NCI-H2107 treated with DMSO at 0.1 percent for 48 hours (cell line): ENCODE results near the gene TXNDC11.

ENCODE experiments used
- DNase-seq: peaks from one replicate; lab custom pipeline; 2025; ENCODE audit not compliant: unreplicated experiment; lab: John Stamatoyannopoulos, UW

Gene TXNDC11

DNA sequence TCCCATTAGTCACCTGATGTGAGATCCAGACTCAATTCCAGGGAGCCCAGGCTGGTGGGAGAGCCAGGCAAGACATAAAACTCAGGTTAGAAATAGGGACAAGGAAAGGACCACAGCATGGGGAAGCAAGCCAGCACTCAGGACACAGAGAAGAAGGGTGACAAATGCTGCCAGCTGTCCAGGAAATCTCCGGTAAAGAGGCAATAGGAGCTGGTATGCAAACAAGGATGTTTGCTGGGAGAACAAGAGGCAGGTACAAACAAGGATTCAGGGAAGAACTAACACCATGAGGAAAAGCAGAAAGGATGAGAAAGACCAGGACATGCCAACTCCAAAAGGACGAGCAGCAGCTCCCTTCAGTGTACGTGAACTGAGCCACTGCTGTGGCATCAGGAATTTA lies 10.2 kb upstream of the TXNDC11 start:
- no peak for DNase-seq

DNA sequence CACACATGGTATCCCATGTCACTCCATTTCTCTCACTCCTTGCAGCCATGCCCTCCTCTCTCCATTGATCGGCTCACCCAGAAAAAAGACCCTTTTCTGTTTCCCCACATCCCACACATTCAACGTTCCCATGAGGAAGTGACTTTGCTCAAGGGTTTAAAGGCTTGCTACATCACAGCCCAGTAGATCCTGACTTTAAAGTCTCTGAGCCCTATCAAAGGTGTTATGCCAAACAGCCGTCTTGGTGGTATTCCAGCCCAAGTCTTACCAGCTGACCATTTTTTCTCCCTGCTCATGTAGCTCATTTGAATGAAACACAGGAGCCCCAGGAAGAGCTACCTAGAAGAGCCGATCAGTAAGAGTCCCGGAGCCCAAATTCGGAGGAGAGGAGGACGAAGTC lies 7.4 kb upstream of the TXNDC11 start:
- no peak for DNase-seq

DNA sequence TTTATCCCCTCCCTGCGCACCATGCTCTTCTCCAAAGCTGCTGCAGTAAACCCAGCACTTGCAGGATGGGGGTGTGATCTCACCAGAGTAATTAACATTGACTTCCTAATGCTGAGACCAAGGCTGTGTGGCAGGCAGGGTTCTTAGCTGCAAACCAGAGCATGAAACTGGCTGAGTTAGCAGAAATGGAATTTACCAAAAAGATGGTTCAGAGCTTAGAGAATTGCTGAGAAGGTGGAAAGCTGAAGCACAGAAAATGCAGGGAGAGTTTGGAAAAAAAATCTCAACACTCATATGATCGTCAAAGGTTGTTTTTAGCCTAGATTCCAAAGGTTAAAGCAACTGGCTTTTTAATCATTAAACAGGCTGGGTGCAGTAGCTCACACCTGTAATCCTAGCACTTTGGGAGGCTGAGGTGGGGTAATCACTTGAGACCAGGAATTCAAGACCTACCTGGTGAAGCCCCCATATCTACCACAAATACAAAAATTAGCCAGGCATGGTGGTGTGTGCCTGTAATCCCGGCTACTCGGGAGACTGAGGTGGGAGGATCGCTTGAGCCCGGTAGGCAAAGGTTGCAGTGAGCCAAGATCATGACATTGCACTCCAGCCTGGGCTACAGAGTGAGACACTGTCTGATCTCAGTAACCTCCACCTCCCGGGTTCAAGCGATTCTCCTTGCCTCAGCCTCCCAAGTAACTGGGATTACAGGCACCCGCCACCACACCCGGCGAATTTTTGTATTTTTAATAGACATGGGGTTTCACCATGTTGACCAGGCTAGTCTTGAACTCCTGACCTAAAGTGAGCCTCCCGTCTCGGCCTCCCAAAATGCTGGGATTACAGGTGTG lies 6.0 kb upstream of the TXNDC11 start:
- DNase-seq, result no peak

DNA sequence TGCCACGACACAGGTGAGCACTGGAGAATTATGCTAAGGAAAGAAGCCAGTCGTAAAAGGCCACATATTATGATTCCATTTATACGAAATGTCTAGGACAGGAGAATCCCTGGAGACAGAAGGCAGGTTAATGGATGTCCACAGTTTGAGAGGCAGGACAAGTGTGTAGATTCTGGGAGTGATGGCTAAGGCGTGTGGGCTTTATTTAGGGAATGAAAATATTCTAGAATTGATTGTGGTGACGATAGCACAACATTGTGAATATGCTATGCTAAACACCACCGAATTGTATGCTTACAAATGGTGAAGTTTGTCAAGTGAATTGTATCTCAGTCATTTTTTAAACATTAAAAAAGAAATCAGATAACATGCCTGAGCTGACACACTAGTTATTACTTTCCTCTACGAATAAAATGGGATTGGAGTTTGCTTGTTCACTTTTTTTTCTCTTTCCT lies 5.3 kb upstream of the TXNDC11 start:
- no peak for DNase-seq

DNA sequence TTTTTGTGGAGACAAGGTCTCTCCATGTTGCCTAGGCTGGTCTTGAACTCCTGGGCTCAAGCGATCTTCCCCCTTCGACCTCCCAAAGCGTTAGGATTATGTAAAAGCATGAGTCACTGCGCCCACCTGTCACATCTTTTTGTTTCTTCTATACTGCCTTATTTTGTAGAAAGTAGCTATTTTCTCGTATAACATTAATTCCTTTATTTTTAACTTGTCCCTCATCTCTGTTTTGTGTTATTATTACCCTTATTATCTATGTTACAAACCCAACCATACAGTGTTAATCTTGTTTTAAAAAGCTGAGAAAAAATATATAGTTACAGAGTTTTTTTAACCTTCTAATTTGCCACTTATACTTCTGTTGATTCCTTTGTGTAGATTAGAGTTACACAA lies 1.4 kb upstream of the TXNDC11 start:
- no peak for DNase-seq

DNA sequence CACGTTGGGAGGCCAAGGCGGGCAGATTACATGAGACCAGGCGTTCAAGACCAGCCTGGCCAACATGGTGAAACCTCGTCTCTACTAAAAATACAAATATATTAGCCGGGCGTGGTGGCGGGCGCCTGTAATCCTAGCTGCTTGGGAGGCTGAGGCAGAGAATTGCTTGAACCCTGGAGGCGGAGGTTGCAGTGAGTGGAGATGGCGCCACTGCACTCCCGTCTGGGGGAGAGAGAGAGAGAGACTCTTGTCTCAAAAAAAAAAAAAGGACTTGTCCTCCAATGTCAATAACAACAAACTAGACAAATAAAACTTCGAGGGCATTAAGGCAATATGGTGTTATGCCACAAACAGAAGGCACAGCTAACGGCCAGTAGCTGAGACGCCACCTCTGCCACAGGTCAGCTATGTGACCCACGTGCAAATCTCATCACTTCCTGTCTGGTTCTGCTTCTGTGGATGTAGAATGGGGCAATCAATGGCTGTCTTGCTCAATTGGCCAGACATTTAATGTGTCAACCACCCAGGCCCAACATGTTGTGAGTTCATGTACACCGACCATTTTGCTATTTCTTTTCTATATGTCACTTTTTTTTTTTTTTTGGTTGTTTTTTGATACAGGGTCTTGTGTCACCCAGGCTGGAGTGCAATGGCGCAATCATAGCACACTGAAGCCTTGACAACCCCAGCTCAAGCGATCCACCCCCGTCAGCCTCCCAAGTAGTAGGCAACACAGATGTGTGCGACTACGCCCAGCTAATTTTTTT lies 834 bp upstream of the TXNDC11 start:
- DNase-seq, result no peak

DNA sequence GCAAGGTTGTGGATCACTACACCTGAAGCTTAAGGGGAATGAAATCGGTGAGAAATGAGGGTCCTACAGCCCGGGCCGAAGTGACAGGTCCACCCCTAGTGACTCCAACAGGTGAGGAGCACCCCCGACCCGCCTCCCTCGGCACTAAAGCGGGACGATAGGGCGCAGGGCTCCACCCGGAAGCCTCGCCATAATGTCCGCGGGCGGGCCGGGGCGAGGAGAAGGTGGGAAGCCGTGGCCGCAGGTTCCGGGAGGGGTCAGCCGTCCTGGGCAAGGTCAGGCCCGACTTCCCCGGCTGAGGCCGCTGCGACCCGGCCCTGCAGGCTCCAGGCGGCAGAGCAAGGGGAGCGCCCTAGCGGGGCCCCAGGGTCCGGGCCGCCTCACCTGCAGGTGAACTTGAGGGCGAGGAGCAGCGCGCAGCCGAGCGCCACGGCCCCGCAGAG lies 543 bp downstream of the TXNDC11 start:
- DNase-seq, result no peak

DNA sequence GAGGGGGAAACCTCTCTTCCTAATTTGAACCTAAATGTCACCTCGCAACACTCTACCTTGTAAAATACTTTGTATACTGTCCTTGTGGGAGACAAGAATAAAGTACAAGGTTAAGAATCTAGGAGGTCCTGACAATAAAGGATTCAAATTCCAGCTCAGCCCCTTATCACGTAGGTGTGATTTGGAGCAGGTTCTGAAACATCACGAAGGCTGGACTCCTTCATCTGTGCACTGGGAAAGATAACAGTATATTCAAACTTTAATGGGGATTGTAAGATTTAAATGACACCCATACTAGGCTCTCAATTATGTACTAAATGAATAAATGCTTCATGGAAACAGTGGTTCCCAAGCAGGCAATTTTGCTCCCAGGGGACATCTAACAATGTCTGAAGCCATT lies 2.1 kb downstream of the TXNDC11 start:
- no peak for DNase-seq

DNA sequence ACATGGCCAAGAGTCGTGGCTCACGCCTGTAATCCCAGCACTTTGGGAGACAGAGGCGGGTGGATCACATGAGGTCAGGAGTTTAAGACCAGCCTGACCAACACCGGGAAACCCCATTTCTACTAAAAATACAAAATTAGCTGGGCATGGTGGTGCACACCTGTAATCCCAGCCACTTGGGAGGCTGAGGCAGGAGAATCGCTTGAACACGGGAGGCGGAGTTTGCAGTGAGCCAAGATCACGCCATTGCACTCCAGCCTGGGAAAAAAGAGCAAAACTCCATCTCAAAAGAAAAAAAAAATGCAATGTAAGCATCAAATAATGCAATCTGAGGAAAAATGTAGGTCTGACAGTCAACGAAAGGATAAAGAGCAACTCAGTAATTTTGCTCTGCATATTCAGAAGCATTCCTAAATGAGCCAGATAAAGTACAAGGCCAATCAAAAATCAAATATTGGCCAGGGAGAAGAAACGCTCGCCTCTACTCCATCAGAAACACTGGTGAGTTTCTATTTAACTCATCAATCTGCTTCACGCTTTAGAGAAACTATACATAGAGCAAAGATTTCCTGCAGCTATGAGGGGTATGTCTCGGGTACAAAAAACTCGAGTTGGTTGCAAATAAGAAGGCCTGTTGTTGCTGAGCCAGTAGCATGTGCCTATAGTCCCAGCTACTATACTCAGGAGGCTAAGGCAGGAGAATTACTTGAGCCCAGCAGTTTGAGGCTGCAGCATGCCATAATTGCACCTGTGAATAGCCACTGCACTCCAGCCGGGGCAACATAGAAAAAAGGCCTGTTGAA lies 3.7 kb downstream of the TXNDC11 start:
- no peak for DNase-seq

DNA sequence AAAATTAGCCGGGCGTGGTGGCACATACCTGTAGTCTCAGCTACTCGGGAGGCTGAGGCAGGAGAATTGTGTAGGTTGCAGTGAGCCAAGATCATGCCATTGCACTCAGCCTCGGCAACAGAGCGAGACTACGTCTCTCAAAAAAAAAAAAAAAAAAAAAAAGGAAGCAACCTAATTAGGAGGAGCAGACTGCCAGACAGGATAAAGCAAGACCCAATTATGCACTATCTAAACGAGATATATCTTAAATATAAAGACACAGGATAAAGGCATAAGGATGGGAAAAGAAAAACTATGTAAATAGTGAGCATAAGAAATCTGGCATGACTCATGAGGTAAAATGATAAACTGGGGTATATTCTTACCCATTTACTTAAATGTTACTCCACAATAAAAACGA lies 4.9 kb downstream of the TXNDC11 start:
- no peak for DNase-seq

DNA sequence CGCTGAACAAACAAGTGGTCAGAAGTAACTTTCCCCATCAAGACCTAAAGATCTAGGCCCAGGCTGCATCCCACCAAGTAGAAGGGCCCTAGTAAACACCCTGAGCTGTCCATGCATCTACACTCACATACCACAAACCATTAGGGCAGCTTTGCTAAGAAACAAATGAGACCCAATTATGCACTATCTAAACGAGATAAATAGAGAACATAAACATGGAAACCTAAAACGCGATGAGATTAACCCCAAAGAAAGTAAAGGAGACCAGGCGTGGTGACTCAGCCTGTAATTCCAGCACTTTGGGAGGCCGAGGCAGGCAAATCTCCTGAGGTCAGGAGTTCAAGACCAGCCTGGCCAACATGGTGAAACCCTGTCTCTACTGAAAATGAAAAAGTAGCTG lies 5.8 kb downstream of the TXNDC11 start:
- no peak for DNase-seq

DNA sequence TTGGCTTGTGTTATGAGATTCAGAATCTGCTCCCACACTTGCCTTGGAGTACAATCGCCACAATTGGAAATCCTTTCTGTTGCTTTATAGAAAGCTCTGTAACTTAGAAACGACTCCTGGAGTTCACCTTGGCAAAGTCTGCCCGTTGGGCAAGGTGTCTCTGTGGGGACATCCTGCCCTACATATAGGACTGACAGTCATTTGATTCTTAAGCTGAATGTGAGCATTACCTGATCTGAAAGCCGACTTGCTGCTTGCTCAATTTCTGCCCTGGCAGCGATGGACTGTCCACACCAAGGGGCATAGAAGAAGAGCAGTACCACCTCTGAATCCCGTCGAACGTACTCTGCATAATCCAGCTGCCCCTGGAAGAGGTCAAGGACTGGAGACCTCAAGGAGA lies 6.9 kb downstream of the TXNDC11 start:
- no peak for DNase-seq

DNA sequence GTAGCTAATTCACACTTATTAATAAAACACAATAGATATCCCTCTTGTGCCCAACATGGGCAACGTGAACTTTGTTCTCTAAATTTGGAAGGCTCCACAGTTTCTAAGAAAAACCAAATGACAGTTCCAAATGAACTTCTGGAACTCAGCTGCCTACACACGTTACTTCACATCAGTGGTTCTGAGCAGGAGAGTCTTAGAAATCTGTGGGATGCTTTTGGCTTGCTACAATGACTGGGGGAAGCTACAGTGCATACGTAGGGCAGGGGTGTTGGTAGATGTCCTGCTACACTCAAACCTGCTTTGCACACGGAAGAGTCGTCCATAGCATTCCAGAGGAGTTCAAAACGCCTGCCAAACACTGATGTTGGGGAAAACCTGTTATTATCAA lies 8.0 kb downstream of the TXNDC11 start:
- no peak for DNase-seq

DNA sequence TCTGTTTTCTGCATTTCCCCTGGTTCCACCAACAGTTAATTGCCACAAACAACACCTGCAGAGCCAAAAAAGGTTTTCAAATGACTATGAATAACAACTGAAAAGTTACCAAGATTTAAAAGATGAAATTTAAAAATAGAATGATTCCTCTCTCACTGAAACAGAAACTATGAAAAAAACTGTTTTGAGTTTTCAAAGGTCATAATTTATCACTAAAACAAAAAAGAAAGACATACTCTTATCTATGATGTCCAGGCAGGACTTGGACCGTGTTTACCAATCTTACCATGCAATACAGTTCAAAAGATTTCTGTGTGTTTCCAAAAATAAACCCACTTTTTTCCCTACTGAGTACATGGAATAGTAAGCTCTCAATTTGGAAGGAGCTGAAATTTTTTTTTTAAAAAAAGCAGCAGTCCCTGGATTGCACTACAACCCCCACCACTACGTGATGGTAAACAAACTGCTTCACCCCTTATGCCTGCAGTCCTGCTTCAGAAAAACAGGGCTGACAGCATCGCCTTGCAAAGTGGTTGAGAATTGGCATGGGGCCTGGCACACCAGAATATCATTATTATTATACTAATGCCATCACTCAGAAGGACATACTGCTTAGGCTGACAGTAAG lies 8.5 kb downstream of the TXNDC11 start:
- no peak for DNase-seq

DNA sequence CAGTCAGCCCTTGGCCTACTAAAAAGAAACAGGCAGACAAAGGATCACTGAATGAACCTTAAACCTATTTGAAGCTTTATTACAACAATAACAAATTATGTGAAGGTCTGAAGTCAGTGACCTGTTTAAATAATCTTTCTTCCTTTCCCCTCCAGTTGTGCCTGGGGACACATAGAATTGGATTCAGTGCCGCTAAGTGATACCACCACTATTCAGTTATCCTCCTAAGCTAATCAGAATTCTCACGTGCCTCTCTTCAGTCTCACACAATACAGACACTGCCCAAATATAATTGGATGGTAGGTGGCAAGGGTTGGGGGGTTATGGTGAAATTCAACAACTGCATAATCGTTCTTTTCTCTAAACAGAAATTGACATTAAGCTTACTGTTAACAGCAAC lies 11.4 kb downstream of the TXNDC11 start:
- DNase-seq, result no peak

DNA sequence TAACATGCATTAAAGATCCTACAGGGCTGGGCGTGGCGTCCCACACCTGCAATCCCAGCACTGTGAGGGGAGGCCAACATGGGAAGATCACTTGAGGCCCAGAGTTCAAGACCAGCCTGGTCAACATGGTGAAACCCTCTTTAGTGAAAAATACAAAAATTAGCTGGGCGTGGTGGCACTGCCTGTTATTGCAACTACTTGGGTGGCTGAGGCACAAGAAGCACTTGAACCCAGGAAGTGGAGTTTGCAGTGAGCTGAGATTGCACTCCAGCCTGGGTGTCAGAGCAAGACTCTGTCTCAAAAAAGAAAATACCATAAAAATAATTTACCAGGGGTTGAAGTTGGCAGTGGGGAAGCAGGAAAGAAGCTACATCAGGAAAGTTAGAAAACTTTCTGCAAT lies 12.9 kb downstream of the TXNDC11 start:
- DNase-seq, result no peak

DNA sequence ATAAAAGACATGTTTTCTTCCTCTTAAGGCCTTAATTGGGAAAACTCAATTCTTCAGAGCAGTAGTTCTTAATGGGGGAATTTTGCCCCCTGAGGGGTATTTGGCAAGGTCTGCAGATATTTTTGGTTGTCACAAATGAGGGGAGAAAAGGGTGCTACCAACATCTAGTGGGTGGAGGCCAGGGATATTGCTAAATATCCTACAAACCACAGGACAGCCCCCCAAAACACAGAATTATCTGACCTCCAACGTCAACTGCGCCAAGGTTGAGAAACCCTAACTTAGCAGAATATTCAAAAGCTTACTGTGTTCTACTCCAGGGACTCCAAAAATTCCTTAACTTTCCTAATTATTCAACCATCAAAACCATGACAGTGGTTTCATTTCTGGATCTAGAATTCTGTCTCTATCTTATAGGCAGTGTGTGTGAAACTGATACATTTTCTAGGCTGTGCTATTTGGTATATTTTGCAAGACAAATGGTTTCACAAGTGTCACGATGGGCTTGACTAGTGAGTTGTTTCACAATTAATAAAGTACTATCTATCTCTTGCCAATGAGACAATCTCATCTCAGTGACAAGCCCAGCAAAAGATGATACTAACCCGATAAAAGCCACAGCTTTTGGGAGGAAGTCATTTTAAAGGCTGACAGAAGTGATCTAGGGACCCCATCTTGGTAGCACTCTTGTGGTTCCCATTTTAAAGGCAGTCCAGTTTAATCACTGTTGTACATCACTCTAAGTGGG lies 14.7 kb downstream of the TXNDC11 start:
- DNase-seq, result no peak

DNA sequence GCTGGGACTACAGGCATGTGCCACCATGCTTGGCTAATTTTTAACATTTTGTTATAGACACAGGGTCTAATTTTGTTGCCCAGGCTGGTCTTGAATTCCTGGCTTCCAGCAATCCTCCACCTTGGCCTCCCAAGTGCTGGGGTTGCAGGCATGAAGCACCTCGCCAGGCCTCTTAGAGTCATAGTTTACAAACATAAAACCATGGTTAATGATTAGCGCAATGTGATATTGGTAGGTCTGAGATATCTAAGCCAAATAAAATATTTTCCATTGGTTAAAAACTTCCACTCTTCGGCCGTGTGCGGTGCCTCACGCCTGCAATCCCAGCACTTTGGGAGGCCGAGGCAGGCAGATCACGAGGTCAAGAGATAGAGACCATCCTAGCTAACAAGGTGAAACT lies 16.6 kb downstream of the TXNDC11 start:
- no peak for DNase-seq

DNA sequence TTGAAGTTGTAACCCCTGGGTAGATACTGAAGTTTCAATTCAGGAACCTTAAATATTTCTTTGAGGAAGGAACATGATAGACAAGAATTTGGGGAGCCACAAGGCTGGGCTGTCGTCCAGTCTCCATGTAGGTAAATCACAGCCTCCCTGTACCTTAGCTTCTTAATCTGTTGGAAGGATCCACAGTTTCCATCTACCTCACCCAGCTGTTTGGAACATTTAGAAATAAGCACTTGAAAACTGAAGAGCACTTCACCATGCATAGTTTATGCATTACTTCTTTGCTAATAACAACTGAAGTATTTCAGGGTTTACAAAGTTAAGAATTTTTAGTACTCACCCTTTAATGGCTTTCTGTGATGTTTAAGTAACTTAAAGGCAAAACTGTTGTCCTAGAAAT lies 17.2 kb downstream of the TXNDC11 start:
- DNase-seq, result no peak

DNA sequence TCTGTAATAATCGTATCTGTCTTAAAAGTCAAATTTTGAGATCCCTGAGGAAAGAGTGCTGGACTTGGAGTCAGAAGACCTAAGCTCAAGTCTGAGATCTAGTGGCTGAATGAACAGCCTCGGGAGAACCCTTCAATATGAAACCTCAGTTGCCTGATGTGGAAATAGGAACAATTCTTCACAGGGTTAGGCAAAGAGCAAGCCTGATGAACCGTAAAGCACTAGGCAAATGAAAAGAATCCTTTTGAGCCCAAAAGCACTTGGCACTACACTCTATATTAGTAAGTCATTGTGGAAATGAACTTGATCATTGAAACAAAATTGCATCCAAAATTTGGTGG lies 20.2 kb downstream of the TXNDC11 start:
- DNase-seq, result no peak
